K562 treated with DMSO at 1 percent for 48 hours (cell line): Measurements from ENCODE around the gene JAGN1. TPM values are rescaled to one million over a fixed set of nuclear protein-coding genes. Genes with fewer than 3 reads are reported as not detected.

Source experiments
- total RNA-seq: library from RNA; unstranded; fragments of 300-600 nt; gene quantifications from 2 replicates; pipeline ENCODE4 v1.2.3, GENCODE V29; 2022; ENCODE audit warnings: low replicate concordance; ENCODE audit errors: extremely low read depth

Gene JAGN1
- not detected in 2 replicates for total RNA-seq

GRCh38 chr3:9890249-9891071 is at the start of gene JAGN1:
JAGN1 (plus strand) TSS chr3:9890610; CDS start chr3:9890723, 113 bp downstream.

GRCh38 chr3:9843715-9844438 is 46.5 kb upstream of the JAGN1 start, which contains the start of gene RPUSD3:
RPUSD3 (minus strand) TSS chr3:9844008; CDS start chr3:9843990, 18 bp downstream.

GRCh38 chr3:9879830-9880549 is 10.4 kb upstream of the JAGN1 start, which contains the start of gene CIDEC:
CIDEC (minus strand) TSS chr3:9880253; CDS start chr3:9878486, 1,767 bp downstream.

GRCh38 chr3:9902372-9903237 is 12.2 kb downstream of the JAGN1 start, which contains the start of gene IL17RE:
IL17RE (plus strand) TSS chr3:9902848; CDS start chr3:9902933, 85 bp downstream.

GRCh38 chr3:9916734-9917680 is 26.6 kb downstream of the JAGN1 start, which contains the start of gene IL17RC:
IL17RC (plus strand) TSS chr3:9917098; CDS start chr3:9917316, 218 bp downstream.

GRCh38 chr3:9933561-9934234 is 43.3 kb downstream of the JAGN1 start, which contains the start of gene CRELD1:
CRELD1 (plus strand) TSS chr3:9933834; CDS start chr3:9934439, 605 bp downstream.

Other genes with a start within 250 kb of the JAGN1 start
- 308 TPM in 1 of 2 replicates, not detected in the other for gene MTMR14, start 241.1 kb upstream of the JAGN1 start, total RNA-seq
- not detected in 2 replicates for gene CPNE9, start 186.8 kb upstream of the JAGN1 start, total RNA-seq
- gene BRPF1, start 158.9 kb upstream of the JAGN1 start, total RNA-seq: not detected in 2 replicates
- gene OGG1, start 140.7 kb upstream of the JAGN1 start, total RNA-seq: not detected in 2 replicates
- not detected in 2 replicates for gene CAMK1, start 120.7 kb upstream of the JAGN1 start, total RNA-seq
- gene TADA3, start 98.1 kb upstream of the JAGN1 start, total RNA-seq: not detected in 2 replicates
- not detected in 2 replicates for gene ARPC4, start 97.5 kb upstream of the JAGN1 start, total RNA-seq
- not detected in 2 replicates for gene TTLL3, start 80.3 kb upstream of the JAGN1 start, total RNA-seq
- not detected in 2 replicates for gene RPUSD3, start 46.6 kb upstream of the JAGN1 start, total RNA-seq
- not detected in 2 replicates for gene CIDEC, start 10.4 kb upstream of the JAGN1 start, total RNA-seq
- not detected in 2 replicates for gene IL17RE, start 12.2 kb downstream of the JAGN1 start, total RNA-seq
- not detected in 2 replicates for gene IL17RC, start 26.5 kb downstream of the JAGN1 start, total RNA-seq
- not detected in 2 replicates for gene CRELD1, start 43.2 kb downstream of the JAGN1 start, total RNA-seq
- gene PRRT3, start 61.8 kb downstream of the JAGN1 start, total RNA-seq: not detected in 2 replicates
- not detected in 2 replicates for gene EMC3, start 96.2 kb downstream of the JAGN1 start, total RNA-seq
- gene FANCD2, start 135.8 kb downstream of the JAGN1 start, total RNA-seq: not detected in 2 replicates
- gene FANCD2OS, start 217.6 kb downstream of the JAGN1 start, total RNA-seq: not detected in 2 replicates
- not detected in 2 replicates for gene BRK1, start 225.1 kb downstream of the JAGN1 start, total RNA-seq